ENCODE measurements around the gene NAA20.
A peak's percentile ranks its signal among the peaks of the same experiment; 100 is the strongest.
"Not testable (repeated sequence)": the region's sequence is repeated elsewhere in the genome, so short reads cannot be mapped to it uniquely, and the experiment has no call there.

NAA20 gene

GRCh38 chr20:19991854-19992253 is 25.3 kb upstream of the NAA20 start:
- no peak for DNase-seq (ENCODE audit: low spot score)

- no peak for DNase-seq (ENCODE audit: low spot score)
Measured at GRCh38 chr20:19992996-19993908, 23.9 kb upstream of the NAA20 start.

- no peak for DNase-seq (ENCODE audit: low spot score)
Measured at GRCh38 chr20:19993958-19994669, 23.0 kb upstream of the NAA20 start.

- peak; percentile 40 for DNase-seq (ENCODE audit: low spot score)
Measured at GRCh38 chr20:19995220-19995863, 21.8 kb upstream of the NAA20 start.

- DNase-seq (ENCODE audit: low spot score) = no peak
Measured at GRCh38 chr20:19996222-19996621, 20.9 kb upstream of the NAA20 start.

GRCh38 chr20:19996917-19997316 is 20.2 kb upstream of the NAA20 start:
- no peak for DNase-seq (ENCODE audit: low spot score)

- no peak for DNase-seq (ENCODE audit: low spot score)
Measured at GRCh38 chr20:19998990-19999705, 18.0 kb upstream of the NAA20 start.

GRCh38 chr20:20000211-20000968 is 16.8 kb upstream of the NAA20 start:
- no peak for DNase-seq (ENCODE audit: low spot score)

GRCh38 chr20:20002101-20002998 is 14.8 kb upstream of the NAA20 start:
- no peak for DNase-seq (ENCODE audit: low spot score)

- no peak for DNase-seq (ENCODE audit: low spot score)
Measured at GRCh38 chr20:20003031-20003954, 13.9 kb upstream of the NAA20 start.

- not testable (repeated sequence) for DNase-seq (ENCODE audit: low spot score)
Measured at GRCh38 chr20:20003955-20004322, 13.2 kb upstream of the NAA20 start.

GRCh38 chr20:20005342-20005741 is 11.8 kb upstream of the NAA20 start:
- DNase-seq (ENCODE audit: low spot score) = no peak

- no peak for DNase-seq (ENCODE audit: low spot score)
Measured at GRCh38 chr20:20009784-20010253, 7.3 kb upstream of the NAA20 start.

- DNase-seq (ENCODE audit: low spot score) = no peak
Measured at GRCh38 chr20:20010639-20011500, 6.3 kb upstream of the NAA20 start.

- DNase-seq (ENCODE audit: low spot score) = no peak
Measured at GRCh38 chr20:20012541-20012940, 4.6 kb upstream of the NAA20 start.

- DNase-seq (ENCODE audit: low spot score) = no peak
Measured at GRCh38 chr20:20014659-20015058, 2.5 kb upstream of the NAA20 start.

GRCh38 chr20:20017844-20018185 is 653 bp downstream of the NAA20 start:
- DNase-seq (ENCODE audit: low spot score) = peak; percentile 24

GRCh38 chr20:20018366-20018765 is 1.2 kb downstream of the NAA20 start:
- DNase-seq (ENCODE audit: low spot score) = no peak

Measured in hematopoietic multipotent progenitor cell treated with erythropoietin and hydrocortisone succinate and interleukin-3 and kit ligand, for 15 days (in vitro differentiated cells).